Activated T-helper 17 cell treated with anti-CD3 and anti-CD28 coated beads, Interleukin-2, amount 50 U/mL, for 72 hours (primary cell): ENCODE data around the gene KCTD16. TPM values are rescaled to one million over a fixed set of nuclear protein-coding genes. Genes with fewer than 3 reads are reported as not detected.

Experiments
- ATAC-seq: fragments of 150-1000 bp; cut with Tn5 transposase; replicated peaks from 2 replicates; pipeline ENCODE4 v1.10.0; 2021; ENCODE audit warnings: mild to moderate bottlenecking, moderate library complexity
- H3K27ac Mint-ChIP-seq: one replicate; pipeline ENCODE4 v1.8.0; 2022; ENCODE audit warnings: mixed read lengths
- H3K27me3 Mint-ChIP-seq: one replicate; pipeline ENCODE4 v1.8.0; 2022; ENCODE audit warnings: mixed read lengths
- H3K36me3 Mint-ChIP-seq: one replicate; pipeline ENCODE4 v1.8.0; 2022; ENCODE audit warnings: low read depth, mild to moderate bottlenecking, mixed read lengths
- H3K4me1 Mint-ChIP-seq: one replicate; pipeline ENCODE4 v1.8.0; 2022; ENCODE audit warnings: mixed read lengths
- H3K4me3 Mint-ChIP-seq: one replicate; pipeline ENCODE4 v1.8.0; 2022; ENCODE audit warnings: mild to moderate bottlenecking, mixed read lengths
- H3K9me3 Mint-ChIP-seq: one replicate; pipeline ENCODE4 v1.8.0; 2022; ENCODE audit warnings: mixed read lengths
- total RNA-seq, 2 donors: library from RNA; stranded (reverse); gene quantifications; one replicate each; pipeline ENCODE4 v1.2.3, GENCODE V29; 2022

KCTD16 gene
- total RNA-seq, 2 donors from 2014 or later, result 0.11 to 0.40 TPM

GRCh38 chr5:144142139-144142823 lies 28.4 kb upstream of the KCTD16 start:
- Mint-ChIP-seq H3K4me1 (no peaks in the 10 kb centered on the region), H3K27ac (no peak overlapping the region), H3K36me3 (no peaks in the 10 kb centered on the region), H3K27me3 (peaks cover 5% of the 10 kb centered on the region), H3K4me3 (no peak overlapping the region), H3K9me3 (no peaks in the 10 kb centered on the region)
- ATAC-seq, result peak; percentile 62

DNA sequence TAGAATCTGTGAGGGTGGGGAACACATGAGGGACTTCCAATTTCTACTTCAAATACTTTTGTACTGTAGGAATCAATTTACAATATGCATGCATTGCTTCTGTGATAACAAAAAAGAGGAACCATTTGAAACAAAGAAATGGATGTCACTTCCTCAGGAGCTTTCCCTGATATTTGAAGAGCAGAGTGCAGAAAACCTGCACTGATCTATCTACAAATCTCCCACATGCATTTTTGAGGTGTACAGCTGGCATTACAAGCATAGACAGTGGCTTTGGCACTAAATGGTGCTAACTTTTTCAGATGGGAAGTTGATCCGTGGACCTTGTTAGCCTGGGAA lies 27.9 kb upstream of the KCTD16 start:
- Mint-ChIP-seq H3K4me1 (no peaks in the 10 kb centered on the region), H3K9me3 (no peaks in the 10 kb centered on the region), H3K36me3 (no peaks in the 10 kb centered on the region), H3K27ac (no peak overlapping the region), H3K4me3 (no peak overlapping the region), H3K27me3 (peaks cover 5% of the 10 kb centered on the region)
- ATAC-seq, result no peak

GRCh38 chr5:144143625-144144024 lies 27.0 kb upstream of the KCTD16 start:
- no peaks in the 10 kb centered on the region for H3K36me3 Mint-ChIP-seq
- no peaks in the 10 kb centered on the region for H3K4me1 Mint-ChIP-seq
- ATAC-seq, result no peak
- H3K27ac Mint-ChIP-seq, result no peak overlapping the region
- peaks cover 5% of the 10 kb centered on the region for H3K27me3 Mint-ChIP-seq
- no peaks in the 10 kb centered on the region for H3K9me3 Mint-ChIP-seq
- no peak overlapping the region for H3K4me3 Mint-ChIP-seq

GRCh38 chr5:144144956-144145751 lies 25.5 kb upstream of the KCTD16 start:
- Mint-ChIP-seq H3K4me3 (no peak overlapping the region), H3K4me1 (no peaks in the 10 kb centered on the region), H3K9me3 (no peaks in the 10 kb centered on the region), H3K27me3 (peaks cover 5% of the 10 kb centered on the region), H3K27ac (no peak overlapping the region), H3K36me3 (no peaks in the 10 kb centered on the region)
- no peak for ATAC-seq

- Mint-ChIP-seq H3K4me1 (no peaks in the 10 kb centered on the region), H3K9me3 (no peaks in the 10 kb centered on the region), H3K27me3 (no peaks in the 10 kb centered on the region), H3K27ac (no peak overlapping the region), H3K36me3 (peaks cover 5% of the 10 kb centered on the region), H3K4me3 (no peak overlapping the region)
- no peak for ATAC-seq
Observed at GRCh38 chr5:144151026-144151425, 19.6 kb upstream of the KCTD16 start.

DNA sequence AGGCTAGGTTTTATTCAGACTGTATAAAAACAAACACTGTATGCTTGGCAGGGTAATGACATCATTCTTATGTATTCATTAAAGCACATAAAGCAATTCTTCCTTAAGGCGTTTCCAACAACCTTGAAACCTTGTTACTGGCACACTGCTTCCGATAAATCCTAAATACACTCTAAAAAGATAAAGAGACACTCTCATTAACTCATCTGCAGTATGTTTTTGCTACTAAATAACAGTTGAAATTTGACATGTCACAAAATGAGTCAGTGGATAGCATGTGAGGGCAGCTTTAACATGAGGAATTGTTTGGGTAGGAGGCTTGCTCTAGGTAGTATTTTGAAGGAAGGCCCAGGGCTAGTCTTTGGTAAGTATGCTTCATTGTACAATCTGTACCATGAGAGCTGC lies 13.9 kb upstream of the KCTD16 start:
- H3K36me3 Mint-ChIP-seq, result peaks cover 44% of the 10 kb centered on the region
- H3K27me3 Mint-ChIP-seq, result no peaks in the 10 kb centered on the region
- no peak for ATAC-seq
- no peak overlapping the region for H3K4me3 Mint-ChIP-seq
- H3K4me1 Mint-ChIP-seq, result no peaks in the 10 kb centered on the region
- H3K9me3 Mint-ChIP-seq, result no peaks in the 10 kb centered on the region
- H3K27ac Mint-ChIP-seq, result no peak overlapping the region

- Mint-ChIP-seq H3K27ac (peak overlapping the region; percentile 40), H3K27me3 (no peaks in the 10 kb centered on the region), H3K4me1 (peaks cover 11% of the 10 kb centered on the region), H3K4me3 (no peak overlapping the region), H3K36me3 (peaks cover 94% of the 10 kb centered on the region), H3K9me3 (no peaks in the 10 kb centered on the region)
- no peak for ATAC-seq
Observed at GRCh38 chr5:144162686-144163085, 8.0 kb upstream of the KCTD16 start.

DNA sequence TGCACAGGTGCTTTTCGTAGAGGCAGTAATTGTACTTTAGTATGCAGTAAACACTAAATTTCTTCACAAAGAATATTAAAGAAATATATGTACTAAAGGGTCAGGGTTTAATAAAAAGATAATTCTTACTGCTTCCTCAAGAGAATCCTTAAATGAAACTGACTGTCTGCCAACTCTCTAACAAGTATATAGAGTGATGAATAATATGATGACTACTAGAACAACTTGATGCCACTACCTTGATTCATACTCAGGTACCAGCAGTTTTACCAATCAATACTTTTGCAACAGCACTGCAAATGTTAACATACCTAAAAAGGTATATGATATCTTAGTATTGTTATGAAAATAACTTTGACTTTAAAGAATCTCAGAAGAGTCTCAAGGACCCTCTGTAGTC lies 4.0 kb upstream of the KCTD16 start:
- Mint-ChIP-seq H3K4me1 (peaks cover 39% of the 10 kb centered on the region), H3K27me3 (no peaks in the 10 kb centered on the region), H3K27ac (no peak overlapping the region), H3K4me3 (no peak overlapping the region), H3K36me3 (peaks cover 89% of the 10 kb centered on the region), H3K9me3 (peaks cover 3% of the 10 kb centered on the region)
- ATAC-seq, result no peak

DNA sequence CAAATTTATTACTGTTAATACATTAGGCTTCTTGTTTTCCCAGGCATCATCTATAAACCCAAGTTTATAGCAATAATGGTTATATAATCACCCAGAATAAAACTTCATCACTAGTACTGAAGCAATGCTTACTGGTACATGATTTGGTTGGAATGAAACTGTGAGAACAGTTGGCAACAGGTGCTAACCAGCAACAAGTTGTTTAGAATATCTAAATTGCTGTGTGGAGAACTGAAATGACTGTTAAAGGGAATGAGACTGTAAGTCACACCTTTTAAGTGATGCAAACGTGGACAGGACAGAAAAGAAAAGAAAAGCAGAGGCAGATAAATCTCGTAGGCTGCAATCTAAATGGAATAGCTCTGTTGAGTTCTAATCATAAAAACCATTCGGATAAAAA lies 2.7 kb upstream of the KCTD16 start:
- H3K27me3 Mint-ChIP-seq, result no peaks in the 10 kb centered on the region
- H3K4me1 Mint-ChIP-seq, result peaks cover 34% of the 10 kb centered on the region
- H3K9me3 Mint-ChIP-seq, result peaks cover 3% of the 10 kb centered on the region
- peak overlapping the region; percentile 100 for H3K4me3 Mint-ChIP-seq
- ATAC-seq, result no peak
- peak overlapping the region; percentile 55 for H3K27ac Mint-ChIP-seq
- peaks cover 76% of the 10 kb centered on the region for H3K36me3 Mint-ChIP-seq

DNA sequence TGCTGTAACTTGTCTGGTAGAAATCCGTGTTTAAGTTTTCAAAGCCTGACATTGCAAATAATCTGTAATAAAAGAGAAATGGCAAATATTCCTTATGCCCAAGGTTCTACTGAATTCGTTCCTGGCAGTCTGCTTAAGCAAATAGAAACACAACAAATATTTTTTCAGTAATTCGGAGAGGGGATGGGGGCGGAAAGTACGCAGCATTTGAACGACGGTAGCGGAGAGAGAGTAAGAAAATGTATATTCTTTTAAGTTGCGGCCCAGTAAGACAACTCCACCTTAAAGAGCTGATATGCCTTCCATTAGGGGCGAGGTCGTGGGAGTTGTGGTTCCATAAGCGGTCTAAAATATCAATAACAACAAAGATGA lies 783 bp upstream of the KCTD16 start:
- peak; percentile 0 for ATAC-seq
- H3K27me3 Mint-ChIP-seq, result no peaks in the 10 kb centered on the region
- H3K4me3 Mint-ChIP-seq, result peak overlapping the region; percentile 100
- peak overlapping the region; percentile 99 for H3K27ac Mint-ChIP-seq
- peaks cover 34% of the 10 kb centered on the region for H3K4me1 Mint-ChIP-seq
- peaks cover 3% of the 10 kb centered on the region for H3K9me3 Mint-ChIP-seq
- peaks cover 57% of the 10 kb centered on the region for H3K36me3 Mint-ChIP-seq

DNA sequence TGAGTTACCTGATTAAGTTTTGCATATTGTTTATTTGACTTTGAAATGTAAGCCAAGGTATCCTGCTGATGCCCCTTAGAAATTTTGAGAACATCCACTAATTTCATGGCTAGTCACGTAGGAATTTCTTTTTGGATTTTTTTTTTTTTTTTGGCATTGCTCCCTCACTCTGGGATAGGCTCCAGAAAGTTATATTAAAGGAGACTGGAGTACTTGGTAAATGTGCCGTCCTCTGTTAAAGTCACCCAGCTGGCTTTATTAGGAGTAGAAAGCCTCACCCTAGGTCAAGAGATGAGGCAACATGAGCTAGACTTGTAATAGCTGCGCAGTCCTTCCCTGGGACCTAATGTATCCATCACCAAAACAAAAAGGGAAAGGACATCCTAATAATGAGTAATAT lies 3.1 kb downstream of the KCTD16 start:
- peaks cover 20% of the 10 kb centered on the region for H3K36me3 Mint-ChIP-seq

GRCh38 chr5:144177548-144177947 lies 6.9 kb downstream of the KCTD16 start:
- Mint-ChIP-seq H3K4me1 (no peaks in the 10 kb centered on the region), H3K4me3 (no peak overlapping the region), H3K9me3 (no peaks in the 10 kb centered on the region), H3K27ac (no peak overlapping the region), H3K36me3 (no peaks in the 10 kb centered on the region), H3K27me3 (no peaks in the 10 kb centered on the region)
- ATAC-seq, result peak; percentile 26

More for the DNA sequence above, 3.1 kb downstream of the KCTD16 start:
- Mint-ChIP-seq H3K9me3 (peaks cover 3% of the 10 kb centered on the region), H3K4me3 (no peak overlapping the region), H3K4me1 (peaks cover 17% of the 10 kb centered on the region), H3K27me3 (no peaks in the 10 kb centered on the region), H3K27ac (no peak overlapping the region)
- ATAC-seq, result no peak

GRCh38 chr5:144179226-144179625 lies 8.6 kb downstream of the KCTD16 start:
- Mint-ChIP-seq H3K27ac (no peak overlapping the region), H3K36me3 (no peaks in the 10 kb centered on the region), H3K9me3 (no peaks in the 10 kb centered on the region), H3K4me3 (no peak overlapping the region), H3K4me1 (no peaks in the 10 kb centered on the region), H3K27me3 (no peaks in the 10 kb centered on the region)
- no peak for ATAC-seq

DNA sequence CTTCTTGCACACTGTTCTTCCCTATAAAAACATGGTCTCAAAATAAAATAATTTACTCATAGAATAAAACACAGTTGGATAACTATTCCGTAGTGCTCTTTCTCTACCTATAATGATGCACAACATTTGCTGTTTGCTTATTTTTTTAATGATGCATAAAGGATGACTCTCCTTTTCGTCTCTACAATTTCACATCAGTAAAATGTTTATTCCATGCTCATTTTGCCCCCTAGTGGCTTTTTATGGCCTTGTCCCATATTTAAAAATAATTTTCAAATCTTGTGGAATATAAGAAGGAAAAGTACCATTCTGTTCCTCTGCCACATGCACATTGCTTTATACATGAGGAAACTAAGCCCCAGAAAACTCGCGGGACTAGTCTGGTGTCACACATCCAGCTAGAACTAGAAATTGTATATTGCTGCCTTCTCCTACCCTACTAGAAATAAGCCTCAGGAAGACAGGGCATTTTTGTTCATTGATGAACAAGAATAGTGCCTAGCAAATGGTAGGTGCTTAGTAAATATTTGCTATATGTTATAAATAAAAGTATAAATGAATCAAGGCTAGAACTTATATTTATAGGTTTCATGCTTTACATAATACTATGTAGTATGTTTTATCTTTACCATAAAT lies 12.7 kb downstream of the KCTD16 start:
- ATAC-seq, result no peak
- Mint-ChIP-seq H3K27me3 (no peaks in the 10 kb centered on the region), H3K4me1 (peaks cover 17% of the 10 kb centered on the region), H3K4me3 (no peak overlapping the region), H3K9me3 (no peaks in the 10 kb centered on the region), H3K27ac (peak overlapping the region; percentile 37), H3K36me3 (no peaks in the 10 kb centered on the region)
